Esophagus squamous epithelium (tissue), 4 donors: ENCODE results near the gene TRIP13.

Experiments
- CTCF ChIP-seq, 6 experiments: fragments of 450-650 bp in 4 of 6; fragments of 200-600 bp in 2 of 6; sonication (generic) in 2 of 6; IDR thresholded peaks; one replicate each; pipeline ENCODE4 v1.5.1; 2016 to 2019; ENCODE audit warnings: antibody characterized with exemption in 6 of 6, mild to moderate bottlenecking in 4 of 6, moderate library complexity in 4 of 6
- POLR2A ChIP-seq, 4 donors: fragments of 450-650 bp; IDR thresholded peaks; one replicate each; pipeline ENCODE4 v1.6.1; 2017; ENCODE audit warnings: antibody characterized with exemption in 4 of 4, mild to moderate bottlenecking in 4 of 4, moderate library complexity in 3 of 4

GRCh38 chr5:943918-944620 lies 51.4 kb downstream of the TRIP13 start:
- TF ChIP-seq POLR2A (IDR thresholded peaks at IDR 0.05) (no peak), CTCF (IDR thresholded peaks at IDR 0.05) (no peak)
